A673 (cell line): Measurements from ENCODE around the gene IGFBP2.

Source experiments
- CTCF ChIP-seq: fragments of 300-800, 200-600 bp; sonication (generic); conservative IDR thresholded peaks from 2 replicates; pipeline ENCODE4 v1.5.1; 2017; ENCODE audit warnings: low read depth, mild to moderate bottlenecking, antibody characterized with exemption, low read length, moderate library complexity, mixed read lengths
- EZH2 ChIP-seq: fragments of 200-600 bp; sonication (generic); IDR thresholded peaks from 2 replicates; pipeline ENCODE4 v1.6.1; 2017; ENCODE audit warnings: borderline replicate concordance, low read depth, mild to moderate bottlenecking, mixed read lengths, antibody characterized with exemption, low read length; ENCODE audit not compliant: poor library complexity, severe bottlenecking

GRCh38 chr2:216616083-216616678 is 17.0 kb upstream of the IGFBP2 start:
- TF ChIP-seq CTCF (no peak), EZH2 (no peak)
